ELR (cell line): ENCODE results near the gene GABRP.
"Not testable (repeated sequence)": the region's sequence is repeated elsewhere in the genome, so short reads cannot be mapped to it uniquely, and the experiment has no call there.

Experiments used
- DNase-seq: peaks from one replicate; pipeline ENCODE4 v3.0.0-alpha.2; 2015; ENCODE audit warnings: low read depth

The GABRP gene

GRCh38 chr5:170792878-170793277 is 9.4 kb downstream of the GABRP start:
- DNase-seq, result no peak

DNA sequence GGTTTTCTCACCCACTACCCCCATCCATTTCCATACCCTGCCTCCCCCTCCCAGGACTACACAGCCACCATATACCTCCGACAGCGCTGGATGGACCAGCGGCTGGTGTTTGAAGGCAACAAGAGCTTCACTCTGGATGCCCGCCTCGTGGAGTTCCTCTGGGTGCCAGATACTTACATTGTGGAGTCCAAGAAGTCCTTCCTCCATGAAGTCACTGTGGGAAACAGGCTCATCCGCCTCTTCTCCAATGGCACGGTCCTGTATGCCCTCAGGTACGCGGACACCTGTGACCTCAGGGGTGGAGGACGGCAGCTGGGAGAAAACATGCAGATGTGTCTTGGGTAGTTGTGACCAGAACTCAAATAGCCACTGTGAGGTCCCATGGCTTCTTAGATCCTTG is 11.6 kb downstream of the GABRP start:
- DNase-seq, result no peak

- DNase-seq, result no peak
Measured at GRCh38 chr5:170805666-170806065, 22.1 kb downstream of the GABRP start.

GRCh38 chr5:170809551-170809950 is 26.0 kb downstream of the GABRP start:
- DNase-seq, result peak; percentile 81

- DNase-seq, result no peak
Measured at GRCh38 chr5:170811719-170812118, 28.2 kb downstream of the GABRP start.

GRCh38 chr5:170813231-170813630 is 29.7 kb downstream of the GABRP start:
- DNase-seq, result no peak

- peak; percentile 13 for DNase-seq
Measured at GRCh38 chr5:170817195-170817594, 33.7 kb downstream of the GABRP start.

DNA sequence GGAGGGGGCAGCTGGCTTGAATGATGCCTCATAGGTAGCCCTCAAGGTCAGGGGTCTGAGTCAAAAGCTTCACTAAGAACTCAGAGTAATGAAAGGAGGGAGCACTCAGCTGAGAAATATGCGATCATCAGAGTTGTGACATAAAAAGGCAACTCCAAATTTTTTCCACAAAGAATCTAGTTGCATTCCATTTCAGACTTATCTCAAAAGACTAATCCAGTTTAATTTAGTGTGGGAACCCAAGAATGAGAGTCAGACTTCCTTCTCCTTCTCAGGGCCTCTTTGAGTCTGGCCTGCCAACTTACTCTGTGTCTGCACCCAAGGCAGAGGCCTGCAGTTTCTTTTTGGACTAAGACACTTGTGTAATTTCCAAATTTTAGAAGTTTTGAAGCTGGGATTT is 34.7 kb downstream of the GABRP start:
- peak; percentile 23 for DNase-seq

DNA sequence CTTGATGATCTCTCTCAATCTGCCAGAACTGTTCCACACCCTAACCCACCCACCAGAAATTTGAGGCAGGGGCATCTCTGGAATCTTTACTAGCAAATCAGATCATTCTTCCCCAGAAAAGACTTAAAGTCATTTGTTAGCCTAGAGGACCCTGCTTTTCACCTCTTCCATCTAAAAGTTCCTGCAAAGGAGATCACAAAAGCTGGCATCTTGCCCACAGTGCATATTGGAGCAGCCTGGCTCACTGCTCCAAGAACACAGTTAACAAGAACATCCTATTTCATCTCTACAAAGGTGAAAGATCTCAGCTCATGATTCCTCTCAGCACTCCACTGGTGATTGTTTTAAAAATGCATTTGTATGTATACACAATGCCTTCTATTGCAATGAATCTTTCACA is 36.3 kb downstream of the GABRP start:
- DNase-seq, result no peak

DNA sequence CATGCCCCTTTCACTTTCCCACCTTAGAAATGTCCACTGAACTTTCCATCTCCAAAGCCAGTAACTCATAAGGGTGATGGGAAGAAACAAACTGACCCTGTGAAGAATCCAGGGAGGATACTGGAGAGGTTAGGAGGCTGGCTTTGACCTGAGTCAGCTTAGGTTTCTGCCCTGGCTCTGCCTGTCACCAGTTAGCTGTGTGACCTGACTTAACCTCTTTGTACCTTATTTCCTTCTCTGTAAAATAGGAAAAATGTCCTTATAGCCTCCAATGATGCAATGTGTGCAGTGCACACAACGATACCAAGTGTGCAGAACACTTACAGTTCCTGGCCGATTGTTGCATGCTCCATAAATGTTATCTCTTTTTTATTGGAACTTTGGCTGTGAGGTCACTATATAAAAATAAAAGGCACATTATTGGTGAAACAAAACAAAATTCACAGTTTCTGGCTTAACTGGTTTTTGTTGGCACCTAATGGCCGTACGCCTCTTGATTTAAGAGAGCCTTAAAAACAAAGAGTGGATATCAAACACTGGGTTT is 37.8 kb downstream of the GABRP start:
- no peak for DNase-seq

- DNase-seq, result no peak
Measured at GRCh38 chr5:170826117-170826516, 42.6 kb downstream of the GABRP start.

- no peak for DNase-seq
Measured at GRCh38 chr5:170832241-170832640, 48.7 kb downstream of the GABRP start.

GRCh38 chr5:170833981-170834380 is 50.5 kb downstream of the GABRP start:
- not testable (repeated sequence) for DNase-seq

GRCh38 chr5:170836226-170836625 is 52.7 kb downstream of the GABRP start:
- DNase-seq, result no peak

DNA sequence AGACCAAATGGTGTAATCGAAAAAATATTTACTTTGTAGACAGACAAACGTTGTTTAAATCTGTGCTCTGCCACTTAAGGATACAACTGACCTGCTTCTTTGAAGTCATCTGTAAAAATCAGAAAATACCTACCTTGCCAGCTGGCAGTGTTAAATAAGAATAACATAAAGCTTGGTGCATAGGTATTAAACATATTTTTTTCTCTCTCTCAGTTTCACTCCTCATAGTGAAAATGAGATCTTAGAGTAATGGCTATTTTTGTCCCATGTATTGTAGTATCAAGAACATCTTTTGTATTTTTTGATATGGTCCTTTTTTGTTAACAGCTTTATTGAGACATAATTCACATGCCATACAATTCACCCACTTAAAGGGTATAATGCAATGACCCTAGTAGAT is 60.3 kb downstream of the GABRP start:
- DNase-seq, result no peak

- no peak for DNase-seq
Measured at GRCh38 chr5:170844651-170845050, 61.1 kb downstream of the GABRP start.

GRCh38 chr5:170846416-170846815 is 62.9 kb downstream of the GABRP start:
- no peak for DNase-seq

- no peak for DNase-seq
Measured at GRCh38 chr5:170846846-170847245, 63.3 kb downstream of the GABRP start.

DNA sequence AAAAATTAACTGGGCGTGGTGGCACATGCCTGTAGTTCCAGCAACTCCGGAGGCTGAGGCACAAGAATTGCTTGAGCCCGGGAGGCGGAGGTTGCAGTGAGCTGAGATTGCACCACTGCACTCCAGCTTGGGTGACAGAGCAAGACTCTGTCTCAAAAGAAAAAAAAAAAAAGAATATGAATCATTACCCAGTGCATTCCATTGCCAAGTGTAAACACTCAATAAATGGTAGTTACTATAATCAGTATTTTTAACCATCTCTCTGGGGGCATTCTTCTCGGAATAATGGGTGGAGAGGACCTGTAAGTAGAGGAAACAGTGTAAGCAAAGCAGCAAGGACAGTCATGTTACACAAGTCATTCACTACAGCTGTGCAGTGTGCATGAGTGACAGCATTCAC is 64.5 kb downstream of the GABRP start:
- peak; percentile 66 for DNase-seq

GRCh38 chr5:170849374-170849773 is 65.8 kb downstream of the GABRP start:
- no peak for DNase-seq

GRCh38 chr5:170854566-170854965 is 71.0 kb downstream of the GABRP start:
- DNase-seq, result no peak

DNA sequence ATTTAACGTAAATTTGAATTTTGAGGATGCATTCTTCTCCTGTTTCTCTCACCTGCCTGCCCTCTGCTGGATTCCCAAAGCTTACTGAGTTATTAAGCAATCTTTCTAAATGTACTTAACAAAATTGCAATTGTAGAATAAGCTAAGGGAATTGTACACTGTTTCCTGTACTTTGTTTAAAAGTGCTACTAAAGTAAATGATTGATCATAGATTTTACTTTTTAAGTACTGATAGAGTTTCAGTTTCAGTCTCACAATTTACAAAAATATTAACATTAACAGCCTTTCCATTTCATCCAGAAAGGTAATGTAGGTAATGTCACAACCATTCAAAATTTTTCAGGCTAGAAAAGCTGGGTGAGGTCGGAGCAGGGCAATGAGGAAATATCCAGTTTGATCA is 73.5 kb downstream of the GABRP start:
- DNase-seq, result no peak

DNA sequence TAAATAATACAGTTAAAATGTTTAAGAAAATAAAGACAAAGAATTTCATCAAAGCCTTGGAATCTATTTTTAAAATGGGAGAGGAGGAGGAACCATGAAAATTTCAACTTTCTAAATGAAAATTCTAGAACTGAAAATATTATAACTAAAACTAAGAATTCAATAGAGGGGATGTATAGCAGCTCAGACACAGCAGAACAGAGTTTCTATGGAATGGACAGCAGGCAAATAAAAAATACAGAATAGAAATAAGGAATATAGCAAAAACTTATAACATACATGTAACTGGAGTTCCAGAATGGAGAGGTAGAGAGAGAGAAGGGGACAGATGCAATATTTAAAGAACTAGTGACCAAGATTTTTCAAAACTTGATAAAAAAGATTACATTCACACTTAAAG is 76.9 kb downstream of the GABRP start:
- DNase-seq, result no peak

- peak; percentile 18 for DNase-seq
Measured at GRCh38 chr5:170860818-170861666, 77.5 kb downstream of the GABRP start.
